ENCODE data around the gene SKP1.
A peak's percentile ranks its signal among the peaks of the same experiment; 100 is the strongest.
"Not testable (repeated sequence)": the region's sequence is repeated elsewhere in the genome, so short reads cannot be mapped to it uniquely, and the experiment has no call there.

SKP1 gene

DNA sequence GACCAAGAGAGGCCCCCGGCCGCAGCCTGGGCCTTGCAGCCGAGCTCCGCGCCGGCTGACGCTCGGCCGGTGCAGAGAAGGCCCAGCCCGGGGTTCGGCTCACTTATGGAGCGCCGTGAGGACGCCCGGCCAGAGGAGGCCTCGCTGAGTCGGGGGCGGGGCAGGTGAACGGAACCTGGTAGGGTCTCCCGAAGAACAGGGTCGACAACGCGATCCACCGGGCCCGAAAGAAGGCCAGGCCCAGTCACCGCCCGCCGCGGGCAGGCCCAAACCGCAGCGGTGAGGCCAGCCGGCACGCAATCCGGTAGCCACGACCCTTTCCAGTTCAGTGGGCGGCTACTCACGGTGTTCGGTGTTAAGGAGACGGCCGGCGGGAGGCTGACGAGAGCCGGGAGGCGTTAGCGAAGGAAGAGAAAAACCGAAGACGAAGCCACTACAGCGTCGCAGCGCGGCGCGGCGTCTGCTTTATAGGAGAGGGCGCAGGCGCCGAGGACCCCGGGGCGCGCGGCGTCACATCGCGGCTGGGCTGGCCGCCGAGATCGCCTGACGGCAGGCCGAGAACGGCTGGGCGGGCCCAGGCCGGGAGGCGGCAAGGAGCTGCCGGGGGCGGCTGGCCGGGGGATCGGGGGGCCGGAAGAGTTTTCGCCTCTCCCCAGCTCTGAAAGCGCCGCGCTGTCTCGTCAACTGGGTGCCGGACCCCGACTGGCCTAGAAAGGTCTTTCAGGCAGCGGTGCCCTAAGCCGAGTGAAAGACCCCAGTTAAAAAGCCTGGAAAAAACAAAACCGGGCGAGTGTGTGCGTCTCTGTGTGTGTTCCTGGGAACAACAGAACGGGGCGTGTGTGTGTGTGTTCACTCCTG lies at the start of gene SKP1:
TSS of gene SKP1 (minus strand) at position 440 of the 858 bp plus-strand sequence. CDS start 2,928 bp downstream, outside the sequence.
- DNase-seq: peak; percentile 92

DNA sequence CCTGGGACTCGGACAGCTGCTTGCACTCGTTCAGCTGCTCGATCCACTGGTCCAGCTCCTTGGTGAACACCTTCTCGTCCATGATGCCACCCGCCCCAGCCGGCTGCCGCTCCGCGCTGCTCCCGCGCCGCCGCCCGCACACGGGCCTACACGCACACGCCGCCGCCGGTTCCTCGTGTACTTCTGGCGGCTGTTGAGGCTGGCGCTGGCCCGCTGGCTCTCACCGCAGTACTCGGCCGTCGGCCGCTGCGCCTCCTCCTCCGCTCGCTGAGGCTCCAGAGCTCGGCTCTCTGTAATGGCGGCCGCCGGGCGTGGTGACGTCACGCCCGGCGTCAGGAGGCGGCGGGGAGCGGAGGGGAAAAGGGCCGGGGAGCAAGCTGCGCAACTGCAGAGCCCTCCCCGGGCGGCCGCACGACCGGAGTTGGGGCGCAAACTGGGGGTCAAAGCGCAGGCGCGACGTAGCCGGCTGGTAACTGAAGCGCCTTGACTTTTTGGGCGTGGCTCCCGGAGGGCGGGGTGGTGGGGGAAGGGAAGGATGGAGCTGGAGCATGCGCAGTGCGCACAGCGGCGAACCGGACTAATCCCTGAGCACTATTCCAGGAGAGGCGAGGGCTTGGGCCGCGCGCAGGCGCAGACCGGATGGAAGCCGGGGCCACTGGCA lies 49.2 kb upstream of the SKP1 start, which contains the start of gene PPP2CA:
TSS of gene PPP2CA (minus strand) at position 294 of the 661 bp plus-strand sequence. CDS start at position 82, 212 bp downstream.
- peak; percentile 99 for DNase-seq

DNA sequence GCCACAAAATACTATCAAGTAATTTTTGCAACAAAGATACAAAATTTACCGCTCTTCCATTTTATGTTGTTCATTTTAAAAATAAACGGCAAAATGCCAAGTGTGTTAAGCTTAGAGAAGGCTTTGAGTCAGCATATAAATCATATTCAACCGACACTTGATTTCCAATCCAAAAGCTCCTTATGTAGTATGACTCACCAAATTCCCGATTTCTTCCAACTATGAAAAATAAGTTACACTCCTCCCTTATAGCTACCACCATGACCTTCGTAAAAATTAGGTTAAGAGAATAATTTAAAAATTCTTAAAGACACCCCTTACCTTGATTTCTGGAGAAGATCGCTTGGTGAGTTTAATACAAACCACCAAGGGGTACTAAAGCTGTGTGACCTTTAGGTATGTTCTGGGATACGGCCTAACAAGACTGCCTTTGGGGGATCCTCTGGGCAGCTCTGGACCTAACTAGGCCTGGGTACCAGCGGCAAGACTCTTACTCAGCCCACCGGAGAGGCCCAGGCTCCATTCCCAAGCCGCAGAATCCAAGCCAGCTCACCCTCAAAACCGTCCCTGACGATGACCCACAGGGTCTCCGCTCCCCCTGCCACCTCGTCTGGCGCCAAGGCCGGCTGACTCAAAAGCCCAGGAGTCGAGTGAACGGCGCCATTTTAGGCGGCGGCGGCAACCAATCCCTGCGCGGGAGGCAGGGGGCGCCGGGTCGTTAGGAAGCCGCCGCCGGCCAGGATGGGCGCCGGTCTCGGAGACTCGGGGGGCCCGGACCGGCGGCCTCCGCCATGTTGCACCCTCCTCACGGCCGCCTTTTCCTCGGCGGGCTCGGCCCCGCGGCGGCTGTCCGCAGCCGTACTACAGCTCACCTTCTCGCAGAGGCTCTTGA lies 48.4 kb upstream of the SKP1 start:
- peak; percentile 73 for DNase-seq

DNA sequence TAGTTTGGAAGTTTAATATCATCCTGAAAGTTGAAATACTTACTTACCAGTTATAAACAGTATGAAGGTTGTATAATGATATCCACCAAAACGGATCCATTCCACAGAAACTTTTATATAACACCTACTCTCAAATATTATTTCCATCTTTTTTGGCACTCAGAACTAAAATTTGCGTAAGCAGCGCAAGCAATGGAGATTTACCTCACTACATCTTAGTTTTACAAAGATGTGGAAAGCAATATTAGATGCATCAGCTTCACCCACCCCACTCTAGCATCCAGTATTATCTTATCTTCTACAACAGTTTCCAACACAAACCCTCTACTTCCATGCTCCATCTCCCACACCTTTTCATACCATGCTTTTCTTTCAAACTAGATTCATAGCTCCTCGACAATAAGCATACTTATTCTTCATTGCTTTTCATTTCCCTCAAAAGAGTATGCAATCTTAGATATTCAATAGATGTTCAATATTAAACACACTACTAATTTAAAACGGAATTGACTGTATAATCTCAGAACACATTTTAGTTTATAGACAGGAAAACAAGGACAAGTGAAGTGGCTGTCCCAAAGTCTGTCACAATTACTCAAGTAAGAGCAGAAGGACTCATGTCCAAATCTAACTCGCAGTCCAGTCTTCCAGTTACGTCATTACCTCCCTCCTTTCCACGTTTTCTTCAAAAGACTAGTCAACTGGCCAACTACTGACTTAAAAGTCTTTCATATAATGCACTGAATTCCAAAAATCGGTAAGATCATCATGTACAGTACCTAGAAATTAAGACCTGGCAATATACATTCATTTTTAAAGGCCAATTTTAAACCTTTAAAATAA lies 46.9 kb upstream of the SKP1 start:
- peak; percentile 28 for DNase-seq

DNA sequence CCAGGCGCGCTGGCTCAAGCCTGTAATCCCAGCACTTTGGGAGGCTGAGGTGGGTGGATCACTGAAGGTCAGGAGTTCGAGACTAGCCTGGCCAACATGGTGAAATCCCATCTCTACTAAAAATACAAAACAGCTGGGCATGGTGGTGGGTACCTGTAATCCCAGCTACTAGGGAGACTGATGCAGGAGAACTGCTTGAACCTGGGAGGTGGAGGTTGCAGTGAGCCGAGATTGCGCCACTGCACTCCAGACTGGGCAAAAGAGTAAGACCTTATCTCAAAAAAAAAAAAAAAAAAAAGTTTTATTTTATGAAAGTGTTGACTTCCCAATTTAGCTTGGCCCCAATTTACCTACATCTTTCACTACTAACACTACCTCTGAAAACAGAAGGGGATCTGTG lies 44.9 kb upstream of the SKP1 start:
- not testable (repeated sequence) for DNase-seq

DNA sequence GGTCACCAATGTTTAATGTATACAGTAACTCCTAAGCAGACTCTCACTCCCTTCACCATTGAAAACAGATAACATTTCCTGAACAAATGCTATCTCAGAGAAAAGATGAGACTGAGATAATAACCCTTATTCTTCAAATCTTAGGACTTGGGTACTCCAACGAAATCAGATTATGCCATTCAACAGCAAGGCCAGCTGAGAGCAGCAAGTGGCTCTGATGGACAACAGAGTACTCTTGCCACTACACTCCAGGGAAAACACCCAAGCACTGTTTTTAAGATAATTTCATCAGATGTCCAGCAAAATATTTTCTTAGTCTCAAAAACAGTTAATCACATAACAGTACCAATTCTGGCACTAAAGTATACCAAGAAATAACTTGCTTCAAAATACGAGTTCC lies 39.0 kb upstream of the SKP1 start:
- DNase-seq: no peak

DNA sequence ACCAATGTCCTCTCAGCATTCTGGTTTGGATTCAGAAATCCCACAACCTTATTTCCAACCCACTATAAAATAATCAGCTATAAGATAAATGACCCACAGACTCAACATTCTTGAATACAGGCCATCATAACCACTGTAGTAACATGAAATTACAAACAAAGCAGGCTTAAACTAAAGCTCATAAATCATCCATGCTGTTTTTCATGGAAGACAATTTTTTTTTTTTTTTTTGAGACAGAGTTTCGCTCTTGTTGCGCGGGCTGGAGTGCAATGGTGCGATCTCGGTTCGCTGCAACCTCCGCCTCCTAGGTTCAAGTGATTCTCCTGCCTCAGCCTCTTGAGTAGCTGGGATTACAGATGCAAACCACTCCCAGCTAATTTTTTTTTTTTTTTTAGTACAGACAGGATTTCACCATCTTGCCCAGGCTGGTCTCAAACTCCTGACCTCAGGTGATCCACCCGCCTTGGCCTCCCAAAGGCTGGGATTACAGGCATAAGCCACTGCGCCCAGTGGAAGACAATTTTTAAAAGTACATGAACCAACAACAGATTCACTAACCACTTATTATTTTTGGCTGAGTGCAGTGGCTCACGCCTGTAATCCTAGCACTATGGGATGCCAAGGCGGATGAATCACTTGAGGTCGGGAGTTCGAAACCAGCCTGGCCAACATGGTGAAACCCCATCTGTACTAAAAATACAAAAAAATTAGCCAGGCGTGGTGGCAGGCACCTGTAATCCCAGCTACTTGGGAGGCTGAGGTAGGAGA lies 34.7 kb upstream of the SKP1 start:
- DNase-seq: not testable (repeated sequence)

DNA sequence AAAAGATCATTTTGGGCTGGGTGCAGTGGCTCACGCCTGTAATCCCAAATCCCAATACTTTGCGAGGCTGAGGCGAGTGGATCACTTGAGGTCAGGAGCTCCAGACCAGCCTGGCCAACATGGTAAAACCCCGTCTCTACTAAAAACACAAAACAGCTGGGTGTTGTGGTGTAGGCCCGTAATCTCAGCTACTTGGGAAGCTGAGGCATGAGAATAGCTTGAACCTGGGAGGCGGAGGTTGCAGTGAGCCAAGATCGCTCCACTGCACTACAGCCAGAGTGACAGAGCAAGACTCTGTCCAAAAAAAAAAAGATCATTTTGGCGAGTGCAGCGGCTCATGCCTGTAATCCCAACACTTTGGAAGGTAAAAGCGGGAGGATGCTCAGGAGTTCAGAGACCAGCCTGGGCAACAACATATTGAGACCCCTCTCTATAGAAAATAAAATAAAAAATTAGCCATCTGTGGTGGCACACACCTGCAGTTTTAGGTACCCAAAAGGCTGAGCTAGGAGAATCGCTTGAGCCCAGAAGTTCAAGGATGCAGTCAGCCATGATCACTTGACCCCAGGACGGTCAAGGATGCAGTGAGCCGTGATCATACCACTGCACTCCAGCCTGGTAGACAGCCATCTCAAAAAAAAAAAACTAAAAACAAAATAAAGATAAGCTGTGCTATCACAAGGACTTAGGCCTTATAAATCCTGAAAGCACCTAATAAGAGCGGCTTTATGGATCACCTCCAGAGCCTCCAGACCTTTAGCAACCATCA lies 32.9 kb upstream of the SKP1 start:
- DNase-seq: no peak

DNA sequence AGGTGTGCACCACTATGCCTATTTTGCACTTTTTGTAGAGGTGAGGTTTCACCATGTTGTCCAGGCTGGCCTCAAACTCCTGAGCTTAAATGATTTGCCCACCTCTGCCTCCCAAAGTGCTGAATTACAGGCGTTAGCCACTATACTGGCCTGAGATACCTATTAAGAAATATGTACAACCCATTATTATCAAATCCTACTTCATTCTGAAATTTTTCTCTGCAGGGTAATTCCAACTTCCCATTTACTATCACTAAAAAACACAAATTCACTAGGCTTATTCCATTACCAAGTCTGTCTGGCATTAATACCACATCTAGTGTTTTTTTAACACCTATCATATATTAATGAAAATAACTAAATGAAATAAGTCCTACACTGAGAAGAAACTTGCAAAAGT lies 30.9 kb upstream of the SKP1 start:
- peak; percentile 23 for DNase-seq

DNA sequence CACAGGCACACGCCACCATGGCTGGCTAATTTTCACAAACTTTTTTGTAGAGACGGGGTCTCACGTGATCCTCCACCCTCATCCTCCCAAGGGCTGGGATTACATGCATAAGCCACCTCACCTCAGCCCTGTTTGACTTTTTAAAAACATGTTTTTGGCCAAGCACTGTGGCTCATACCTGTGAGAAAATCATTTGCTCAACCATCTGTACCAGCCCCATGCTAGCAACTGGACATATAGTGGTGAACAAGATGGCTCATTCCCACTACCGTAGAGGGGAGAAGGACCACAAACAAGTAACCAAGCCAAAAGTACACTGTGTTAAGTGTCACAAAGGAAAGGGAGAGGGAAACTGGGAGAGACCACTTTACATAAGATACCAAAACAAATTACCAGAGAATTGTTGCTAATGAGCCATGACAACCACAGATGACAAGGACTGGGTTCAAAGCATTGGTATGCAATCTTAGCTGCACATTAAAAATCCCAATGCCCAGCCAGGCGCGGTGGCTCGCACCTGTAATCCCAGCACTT lies 29.9 kb upstream of the SKP1 start:
- no peak for DNase-seq

DNA sequence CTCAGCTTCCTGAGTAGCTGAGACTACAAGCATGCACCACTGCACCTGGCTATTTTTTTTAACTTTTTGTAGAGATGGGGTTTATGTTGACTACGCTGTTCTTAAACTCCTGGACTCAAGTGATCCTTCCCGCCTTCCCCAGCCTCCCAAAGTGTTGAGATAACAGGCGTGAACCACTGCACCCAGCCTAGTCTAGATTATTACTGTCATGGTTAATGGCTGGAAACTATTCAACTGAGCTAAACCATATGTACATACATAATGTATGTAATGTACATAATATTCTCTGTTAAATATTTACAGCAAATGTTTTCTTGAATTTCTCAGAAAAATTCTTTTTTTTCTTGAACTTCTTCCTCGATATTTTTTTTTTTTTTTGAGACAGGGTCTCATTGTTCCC lies 27.8 kb upstream of the SKP1 start:
- DNase-seq: no peak

DNA sequence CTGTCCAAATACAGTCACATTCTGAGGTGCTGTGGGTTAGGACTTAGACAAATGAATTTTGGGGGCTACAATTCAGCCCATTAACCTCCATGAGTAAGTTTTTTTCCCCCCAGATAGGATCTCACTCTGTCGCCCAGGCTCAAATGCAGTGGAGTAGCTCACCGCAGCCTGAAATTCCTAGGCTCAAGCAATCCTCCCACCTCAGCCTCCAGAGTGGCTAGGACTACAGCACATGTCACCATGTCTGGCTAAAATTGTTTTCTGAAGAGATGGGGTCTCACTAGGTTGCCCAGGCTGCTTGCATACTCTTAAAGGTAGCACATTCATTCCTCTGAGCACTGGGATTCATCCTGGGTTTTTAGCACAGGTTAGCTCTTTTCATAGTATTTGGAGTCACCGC lies 26.9 kb upstream of the SKP1 start:
- DNase-seq: no peak

DNA sequence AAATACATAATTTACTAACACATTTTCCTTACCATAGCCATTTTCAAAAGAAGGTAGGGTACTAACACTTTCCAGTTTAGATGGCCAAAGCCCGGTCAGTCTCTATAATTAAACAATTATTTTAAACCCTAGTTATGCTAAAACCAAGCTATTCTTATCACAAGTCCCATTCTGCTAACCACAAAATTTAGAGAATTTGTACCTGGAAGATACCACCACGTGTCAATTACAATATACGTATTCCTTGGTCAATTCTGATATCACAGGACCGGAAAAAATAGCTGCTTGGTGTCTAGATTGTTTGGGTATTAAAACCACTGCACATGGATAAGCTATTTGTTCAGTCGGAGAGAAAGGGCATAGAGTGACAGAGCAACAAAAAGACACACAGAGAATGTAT lies 18.9 kb upstream of the SKP1 start:
- no peak for DNase-seq

DNA sequence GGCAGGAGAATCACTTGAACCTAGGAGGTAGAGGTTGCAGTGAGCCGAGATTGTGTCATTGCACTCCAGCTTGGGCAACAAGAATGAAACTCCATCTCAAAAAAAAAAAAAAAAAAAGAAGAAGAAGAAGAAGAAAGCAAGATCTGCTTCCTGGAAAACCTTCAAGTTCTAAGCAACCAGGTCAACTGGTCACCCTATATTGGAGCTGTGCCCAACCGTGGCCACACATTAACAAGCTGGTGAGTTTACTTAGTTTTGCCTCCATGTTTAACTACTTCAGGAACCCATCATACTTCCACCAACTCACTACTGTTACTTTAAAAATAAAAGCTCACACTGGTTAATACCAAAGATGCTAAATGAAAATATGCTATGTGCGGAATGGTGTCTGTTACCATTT lies 12.3 kb upstream of the SKP1 start:
- DNase-seq: no peak

DNA sequence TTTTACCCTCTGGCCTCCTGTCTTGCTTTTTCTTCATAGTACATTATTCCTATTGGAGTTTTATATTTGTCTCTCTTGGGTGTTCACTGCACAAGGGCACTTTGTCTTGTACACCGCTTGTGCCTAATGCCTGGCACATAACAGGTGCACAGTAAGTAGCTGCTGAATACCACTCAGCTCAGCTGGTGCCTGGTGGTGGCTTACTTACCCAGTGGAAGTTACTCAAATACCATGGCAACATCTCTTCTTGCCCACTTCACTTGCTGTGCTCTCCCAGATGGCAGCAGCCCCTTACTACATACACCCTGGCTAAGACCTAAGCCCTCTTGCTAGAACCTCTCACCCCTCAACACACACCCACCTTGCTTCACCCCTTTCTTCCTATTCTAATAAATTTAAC lies 11.3 kb upstream of the SKP1 start:
- DNase-seq: no peak

DNA sequence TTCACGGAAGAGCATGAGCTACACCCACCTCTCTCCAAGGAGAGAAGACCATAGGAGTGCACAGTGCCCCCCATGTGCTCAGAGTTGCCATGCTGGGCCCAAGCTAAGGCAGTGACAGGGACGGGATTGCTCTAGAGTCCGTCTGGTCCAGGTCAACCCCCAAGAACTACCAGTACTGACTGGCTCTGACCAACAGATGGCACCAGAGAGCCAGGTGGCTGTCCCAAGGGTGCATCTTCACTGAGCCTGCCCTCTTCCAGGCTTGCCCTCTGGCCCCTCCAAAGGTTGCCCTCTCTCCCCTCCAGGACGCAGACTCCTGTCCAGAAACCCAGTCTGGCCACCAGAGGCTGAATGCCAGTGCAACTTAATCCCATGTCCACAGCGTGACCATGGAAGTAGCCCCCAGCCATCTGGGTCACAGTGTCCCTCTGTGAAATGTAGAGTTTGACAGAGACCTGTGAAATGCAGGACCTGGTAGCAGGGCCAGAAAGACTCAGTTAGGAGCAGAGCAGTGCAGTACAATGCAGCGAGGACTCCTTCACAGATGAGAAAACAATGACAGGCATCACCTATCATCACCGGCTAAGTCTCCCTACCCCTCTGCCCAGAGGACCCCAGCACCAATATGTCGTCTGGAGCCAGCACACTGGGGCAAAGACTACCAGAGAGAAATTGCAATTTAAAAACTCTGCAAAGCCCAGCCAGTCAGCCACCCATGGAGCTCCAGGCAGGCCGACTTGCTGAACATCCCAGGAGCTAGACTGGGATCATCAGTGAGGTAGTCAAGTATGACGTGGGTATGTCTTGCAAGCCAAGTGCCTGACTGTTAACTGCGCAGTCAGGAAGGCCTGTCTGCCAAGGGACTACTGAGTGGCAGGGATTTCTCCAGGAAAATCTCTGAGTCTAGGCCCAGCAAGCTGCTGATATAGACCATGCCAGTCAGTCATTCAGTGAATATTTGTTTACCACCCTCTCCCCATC lies 7.7 kb upstream of the SKP1 start:
- DNase-seq: peak; percentile 80

DNA sequence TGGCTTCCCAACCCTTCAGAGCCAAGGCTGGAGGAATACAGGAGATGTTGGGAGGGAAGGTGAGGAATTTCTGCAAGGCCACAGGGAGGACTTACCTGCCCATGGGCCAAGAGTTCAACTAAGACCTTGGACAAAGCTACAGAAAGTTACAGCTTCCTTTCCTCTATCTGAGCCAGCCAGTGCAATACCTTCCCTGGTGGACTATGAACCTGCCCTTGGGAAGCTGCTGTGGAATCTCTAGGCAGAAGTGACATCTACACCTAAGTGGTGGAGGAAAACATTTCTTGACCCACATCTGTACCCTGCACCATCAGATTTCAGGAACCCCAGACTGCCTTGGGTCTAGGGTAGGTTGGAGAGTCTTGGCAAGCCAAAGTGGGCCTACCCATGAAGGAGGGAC lies 6.7 kb upstream of the SKP1 start:
- DNase-seq: no peak

DNA sequence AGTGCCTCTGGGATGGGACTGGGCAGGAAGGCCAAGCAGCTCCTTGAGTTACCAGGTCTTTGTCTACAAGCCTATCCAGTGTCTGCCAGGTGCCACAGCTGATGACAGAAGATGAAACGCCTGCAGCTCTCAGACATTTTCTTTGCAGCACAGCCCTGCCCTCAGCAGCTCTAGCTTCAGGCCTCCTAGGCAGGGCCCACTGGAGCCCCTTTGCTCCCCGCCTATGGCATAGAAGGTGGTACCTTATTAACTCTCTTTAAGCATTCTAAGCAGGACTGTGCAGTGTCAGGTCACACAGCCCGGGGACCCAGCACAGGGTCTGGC lies 1.3 kb upstream of the SKP1 start:
- no peak for DNase-seq

DNA sequence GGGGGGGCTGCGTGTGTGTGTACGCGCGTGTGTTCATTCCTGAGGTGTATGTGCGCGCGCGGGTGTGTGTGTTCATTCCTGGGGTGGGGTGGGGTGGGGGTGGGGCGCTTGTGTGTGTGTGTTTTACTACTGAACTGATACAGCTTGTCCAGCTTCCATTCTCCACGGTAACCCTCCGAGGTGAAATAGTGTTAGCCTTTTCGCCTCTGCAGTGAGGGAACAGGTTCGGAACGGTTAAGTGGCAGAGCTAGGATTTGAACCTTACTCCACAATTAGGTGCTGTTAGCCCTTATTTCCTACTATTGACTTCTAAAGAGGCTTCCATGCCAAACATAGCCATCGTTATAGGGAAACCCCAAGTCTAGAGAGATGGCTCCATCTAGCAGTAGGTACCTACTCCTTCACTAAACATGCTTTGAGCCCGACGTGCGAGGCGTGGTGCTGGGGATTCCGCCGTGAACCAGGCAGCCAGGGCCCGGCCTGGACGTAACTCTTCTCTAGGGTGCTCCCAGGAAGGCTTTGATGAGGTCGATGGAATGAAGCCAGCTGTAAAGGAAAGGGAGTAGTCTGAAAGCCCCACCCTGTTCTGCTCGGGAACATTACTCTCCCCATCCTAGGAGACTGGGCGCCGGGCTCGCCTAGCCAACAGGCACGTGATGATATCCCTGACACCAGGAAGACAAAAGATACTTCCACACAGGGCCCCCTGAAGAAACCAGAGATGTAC lies 782 bp upstream of the SKP1 start:
- DNase-seq: no peak
